Kasumi-1 (cell line): ENCODE measurements around the gene ATG13.
A peak's percentile ranks its signal among the peaks of the same experiment; 100 is the strongest.
"Not testable (repeated sequence)": the region's sequence is repeated elsewhere in the genome, so short reads cannot be mapped to it uniquely, and the experiment has no call there.

Experiments
- DNase-seq, 2 experiments: peaks; one replicate each; lab custom pipeline; 2025; lab: John Stamatoyannopoulos, UW

ATG13 gene

DNA sequence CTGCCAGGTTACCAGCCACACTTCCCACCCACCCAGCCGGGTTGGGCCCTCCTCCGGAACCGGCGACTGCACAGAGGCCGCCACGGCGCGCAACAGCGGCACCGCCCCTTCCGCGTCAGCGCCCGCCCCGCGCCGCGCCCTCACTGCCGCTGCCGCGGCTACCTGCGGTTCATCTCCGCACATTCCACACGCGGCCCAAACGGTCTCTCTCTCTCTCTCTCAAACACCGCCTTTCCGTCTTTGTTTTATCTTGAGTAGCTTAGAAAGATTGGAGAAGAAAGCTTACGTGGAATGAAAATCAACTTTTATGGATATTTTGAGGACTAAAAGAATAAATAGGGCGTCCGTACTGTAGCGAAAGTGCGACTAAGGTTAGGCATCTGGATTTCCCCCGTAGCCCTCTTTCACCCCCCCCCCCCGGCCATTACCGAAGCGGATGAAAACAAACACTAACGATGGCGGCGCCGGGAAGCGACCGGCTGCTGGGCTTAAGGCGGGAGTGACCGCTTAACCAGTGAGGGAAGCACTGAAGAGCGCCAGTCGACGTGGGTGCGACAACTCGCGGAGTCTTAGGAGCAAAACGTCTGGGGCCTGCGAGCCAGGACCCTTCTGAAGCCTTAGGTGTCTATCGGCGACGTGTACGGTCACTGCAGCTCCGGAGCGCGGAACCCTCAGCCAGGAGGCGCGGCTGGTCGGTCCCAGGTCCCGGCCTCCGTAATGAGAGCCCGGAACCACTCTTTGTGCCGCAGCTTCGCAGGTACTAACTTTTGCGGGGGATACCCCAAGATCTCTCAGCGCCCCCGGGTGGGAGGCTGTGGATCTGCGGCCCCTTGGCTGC is at the start of gene ATG13, which contains the start of gene HARBI1:
TSS of gene ATG13 (plus strand) at position 420 of the 838 bp plus-strand sequence. CDS start 26,739 bp downstream, outside the sequence.
TSS of gene HARBI1 (minus strand) at position 94 of the 838 bp plus-strand sequence. CDS start 990 bp downstream, outside the sequence.
- peak; percentile 76 to 88 for DNase-seq

GRCh38 chr11:46570790-46571398 is 46.5 kb upstream of the ATG13 start:
- DNase-seq: peak; percentile 17 to 27

DNA sequence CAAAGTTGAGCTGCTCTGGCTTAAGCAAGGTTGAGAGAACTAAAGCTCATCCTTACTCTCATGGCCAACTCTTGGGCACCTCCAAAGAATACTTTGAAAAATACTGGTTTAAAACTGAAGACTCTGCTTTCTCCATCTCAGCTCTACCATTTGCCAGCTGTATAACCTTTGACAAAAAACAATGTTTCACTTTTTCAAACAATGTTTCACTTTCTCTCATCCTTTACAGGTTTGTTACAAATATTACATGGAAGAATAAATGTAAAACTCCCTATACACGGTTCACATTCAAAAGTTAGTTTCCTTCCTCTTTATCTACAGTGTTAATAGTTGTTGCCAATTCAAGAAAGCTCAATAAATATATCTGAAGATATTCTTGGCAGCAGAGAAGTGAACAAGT is 42.7 kb upstream of the ATG13 start:
- no peak for DNase-seq

GRCh38 chr11:46577058-46577457 is 40.3 kb upstream of the ATG13 start:
- no peak for DNase-seq

DNA sequence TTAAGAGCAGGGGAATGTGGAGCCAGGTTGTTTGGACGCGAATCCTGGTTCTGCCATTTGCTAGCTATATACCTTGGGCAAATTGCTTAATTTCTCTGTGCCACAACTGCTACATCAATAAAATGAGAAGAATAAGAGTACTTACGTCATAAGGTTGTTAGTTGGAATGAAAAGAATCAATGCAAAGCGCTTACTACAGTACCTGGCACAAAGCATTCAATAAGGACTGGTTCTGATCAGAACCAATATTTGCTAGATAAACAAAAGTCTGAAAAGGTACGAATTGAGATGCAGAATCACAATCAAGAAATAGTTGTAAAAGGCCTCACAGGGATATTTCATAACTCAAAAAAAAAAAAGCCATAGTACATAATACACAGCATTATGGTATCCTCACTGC is 34.8 kb upstream of the ATG13 start:
- DNase-seq: no peak

- DNase-seq: not testable (repeated sequence)
Observed at GRCh38 chr11:46583513-46583912, 33.8 kb upstream of the ATG13 start.

DNA sequence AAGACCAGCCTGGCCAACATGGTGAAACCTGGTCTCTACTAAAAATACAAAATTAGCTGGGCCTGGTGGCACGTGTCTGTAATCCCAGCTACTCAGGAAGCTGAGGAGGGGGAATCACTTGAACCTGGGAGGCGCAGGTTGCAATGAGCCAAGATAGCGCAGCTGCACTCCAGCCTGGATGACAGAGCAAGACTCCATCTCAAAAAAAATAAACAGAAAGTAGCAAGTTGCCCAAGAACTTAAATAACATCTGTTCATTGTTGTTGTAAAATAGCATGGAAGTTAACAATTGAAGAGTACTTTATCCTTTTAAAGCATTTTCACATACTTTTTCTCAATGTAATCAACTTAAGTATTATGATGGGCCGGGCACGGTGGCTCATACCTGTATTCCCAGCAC is 29.2 kb upstream of the ATG13 start:
- no peak for DNase-seq

DNA sequence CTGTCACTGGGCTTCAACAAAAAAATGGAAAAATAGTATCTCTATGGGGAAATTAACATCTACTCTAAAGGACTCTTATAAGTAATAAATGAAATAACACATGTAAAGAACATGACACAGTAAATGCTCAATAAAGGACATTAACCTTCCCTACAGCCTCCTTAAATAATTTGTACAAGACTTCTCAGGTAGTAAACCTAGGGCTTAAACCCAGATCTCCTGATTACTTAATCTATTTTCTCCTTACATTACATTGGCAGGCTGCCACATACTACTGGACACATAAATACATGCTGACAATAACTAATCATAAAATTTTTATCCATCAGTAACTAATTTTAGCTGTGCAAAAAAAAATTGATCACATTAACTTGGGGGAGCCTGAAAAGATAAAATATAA is 28.4 kb upstream of the ATG13 start:
- no peak for DNase-seq

DNA sequence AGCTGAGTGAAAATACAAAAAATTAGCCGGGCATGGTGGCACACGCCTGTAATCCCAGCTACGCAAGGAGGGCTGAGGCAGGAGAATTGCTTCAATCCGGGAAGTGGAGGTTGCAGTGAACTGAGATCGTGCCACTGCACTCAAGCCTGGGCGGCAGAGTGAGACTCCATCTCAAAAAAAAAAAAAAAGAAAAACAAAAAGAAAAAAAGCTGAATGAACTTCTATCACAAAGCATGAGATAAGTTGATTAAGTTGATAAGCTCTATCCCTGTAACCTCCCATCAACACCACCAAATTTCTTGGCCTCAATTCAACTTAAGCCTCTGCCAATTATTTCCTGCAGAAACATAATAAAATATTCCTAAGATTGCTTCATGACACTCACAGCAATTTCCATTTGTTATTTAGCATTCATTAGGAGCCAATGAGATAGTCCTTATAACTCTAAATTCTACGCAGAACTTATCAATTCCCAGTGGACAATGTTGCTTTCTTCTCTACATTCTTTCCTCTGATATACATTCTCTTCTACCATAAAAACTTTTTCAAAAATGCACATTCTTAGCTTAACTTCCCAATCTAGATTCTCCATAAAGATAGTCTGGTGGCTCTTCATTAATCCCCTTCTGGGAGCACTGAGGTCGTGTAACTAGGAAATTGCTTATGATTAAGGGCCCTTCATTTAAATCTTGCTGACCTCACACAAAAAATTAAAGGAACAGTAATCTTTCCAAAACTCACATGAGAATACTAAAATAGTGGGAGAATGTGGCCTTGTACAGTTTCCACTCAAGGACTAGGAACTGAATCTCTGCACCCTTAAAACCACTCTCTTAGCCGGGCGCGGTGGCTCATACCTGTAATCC is 26.4 kb upstream of the ATG13 start:
- DNase-seq: no peak

DNA sequence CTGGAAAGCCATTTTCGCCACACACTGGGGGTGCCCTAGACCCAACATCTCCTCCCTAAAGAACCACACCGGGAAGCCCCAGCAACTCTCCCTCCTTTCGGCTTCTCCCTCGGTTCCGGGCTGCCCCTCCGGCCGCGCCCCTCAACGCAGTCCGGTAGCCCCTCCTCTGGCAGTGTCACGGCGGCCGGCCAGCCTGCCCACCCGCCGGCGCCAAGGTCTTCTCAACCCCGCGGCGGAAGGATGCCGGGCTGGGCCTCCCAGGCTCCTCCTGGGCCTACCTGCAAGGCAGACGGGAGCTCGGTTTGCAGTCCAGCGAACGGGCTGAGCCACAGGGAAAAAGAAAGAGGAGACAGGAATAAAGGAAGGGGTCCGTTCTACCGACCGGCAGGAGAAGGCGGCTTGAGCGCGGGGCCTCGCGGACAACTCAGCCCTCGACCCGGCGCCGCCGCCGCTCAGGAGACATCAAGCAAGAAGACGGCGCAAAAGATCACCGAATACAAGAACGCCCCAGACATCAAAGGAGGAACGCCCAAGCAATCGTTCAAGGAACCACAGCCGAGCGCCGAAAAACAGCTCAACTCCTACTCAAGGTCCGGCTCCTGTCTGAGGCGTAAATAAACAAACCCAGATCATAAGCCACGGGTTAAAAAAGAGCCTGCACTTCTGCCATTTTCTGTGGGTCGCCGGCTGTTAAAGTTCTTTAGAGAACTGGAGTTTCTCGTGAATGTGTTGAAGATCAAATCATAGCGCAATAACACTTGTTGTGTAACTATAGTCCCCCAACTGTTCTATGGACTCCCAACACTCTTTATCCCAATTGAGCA is 23.6 kb upstream of the ATG13 start, which contains the start of gene AMBRA1:
TSS of gene AMBRA1 (minus strand) at position 474 of the 824 bp plus-strand sequence. CDS start 45,643 bp downstream, outside the sequence.
- peak; percentile 94 to 96 for DNase-seq

GRCh38 chr11:46594374-46594700 is 23.0 kb upstream of the ATG13 start:
- DNase-seq: no peak

GRCh38 chr11:46594785-46595184 is 22.6 kb upstream of the ATG13 start:
- DNase-seq: no peak

DNA sequence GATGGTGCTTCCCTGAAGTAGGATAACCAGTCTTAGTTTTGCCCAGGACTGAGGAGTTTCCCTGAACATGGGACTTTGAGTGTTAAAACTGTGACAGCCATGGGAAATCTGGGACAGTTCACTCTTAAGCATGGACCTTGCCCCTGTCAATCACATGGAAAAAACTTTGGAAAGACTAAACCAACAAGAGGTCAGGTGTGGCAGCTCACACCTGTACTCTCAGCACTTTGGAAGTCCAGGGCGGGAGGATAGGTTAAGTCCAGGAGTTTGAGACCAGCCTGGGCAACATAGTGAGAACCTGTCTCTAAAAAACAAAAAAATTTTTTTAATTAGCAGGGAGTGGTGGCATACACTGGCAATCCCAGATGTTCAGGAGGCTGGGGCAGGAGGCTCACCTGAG is 20.2 kb upstream of the ATG13 start:
- DNase-seq: no peak

DNA sequence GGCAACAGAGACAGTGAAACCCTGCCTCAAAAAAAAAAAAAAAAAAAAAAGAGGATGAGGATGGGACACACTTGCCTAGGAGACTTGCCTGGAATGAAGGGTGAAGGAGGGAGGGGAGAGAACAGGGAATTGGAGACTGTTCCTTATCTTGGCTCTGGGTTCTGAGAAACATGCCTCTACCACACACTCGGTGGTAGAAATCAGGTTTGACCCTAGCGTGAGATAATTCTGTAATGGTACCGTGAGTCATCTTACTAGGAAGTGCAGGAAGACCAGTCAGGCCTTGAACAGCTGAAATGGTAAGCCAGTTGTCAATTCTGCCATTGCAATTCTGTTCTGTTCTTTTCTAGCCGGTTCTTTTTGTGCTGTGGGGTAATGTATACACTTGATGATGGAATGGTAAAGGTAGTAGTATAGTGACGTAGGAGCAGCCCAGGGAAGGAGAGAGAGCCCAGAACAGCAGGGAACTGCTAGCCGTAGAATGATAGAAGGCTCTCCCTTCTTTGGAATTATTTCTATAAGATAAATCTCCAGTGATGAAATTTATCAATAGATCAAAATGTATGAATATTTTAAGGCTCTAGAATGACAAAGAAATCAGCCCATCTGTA is 19.6 kb upstream of the ATG13 start:
- no peak for DNase-seq

- DNase-seq: no peak
Observed at GRCh38 chr11:46599340-46600193, 17.8 kb upstream of the ATG13 start.

- no peak for DNase-seq
Observed at GRCh38 chr11:46600194-46600960, 17.0 kb upstream of the ATG13 start.

GRCh38 chr11:46601129-46601528 is 16.2 kb upstream of the ATG13 start:
- DNase-seq: no peak

GRCh38 chr11:46603704-46604308 is 13.5 kb upstream of the ATG13 start:
- DNase-seq: no peak

DNA sequence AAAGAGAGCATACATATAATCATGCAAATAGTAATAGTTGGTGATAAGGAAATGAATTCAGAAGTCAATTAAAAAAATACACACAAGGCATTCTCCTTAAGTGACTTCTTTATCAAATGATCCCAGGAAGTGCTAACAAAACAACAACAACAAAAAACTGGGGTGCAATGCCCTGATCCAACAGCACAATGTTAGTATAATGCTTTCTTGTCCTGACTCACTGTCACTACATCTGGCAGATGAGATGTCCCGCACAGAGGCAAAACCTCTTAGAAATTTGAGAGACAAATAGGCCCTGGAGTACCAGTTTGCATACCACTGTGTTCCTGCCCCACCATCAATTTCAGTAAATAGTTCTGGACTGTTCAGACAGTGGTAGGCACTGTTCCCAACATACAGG is 12.6 kb upstream of the ATG13 start:
- no peak for DNase-seq
